Glutamatergic neuron (in vitro differentiated cells): ENCODE results near the gene ZPR1. TPM values are rescaled to one million over a fixed set of nuclear protein-coding genes. Genes with fewer than 3 reads are reported as not detected.
"Not testable (repeated sequence)": the region's sequence is repeated elsewhere in the genome, so short reads cannot be mapped to it uniquely, and the experiment has no call there.

Experiments used
- DNase-seq: peaks from one replicate; pipeline ENCODE4 v3.0.0; 2022
- H3K27ac Mint-ChIP-seq: one replicate; pipeline ENCODE4 v1.8.0; 2020; ENCODE audit warnings: mild to moderate bottlenecking, mixed read lengths, inconsistent platforms; ENCODE audit not compliant: unreplicated experiment
- H3K27me3 Mint-ChIP-seq: one replicate; pipeline ENCODE4 v1.8.0; 2020; ENCODE audit warnings: mild to moderate bottlenecking, moderate library complexity, mixed read lengths, inconsistent platforms; ENCODE audit not compliant: unreplicated experiment
- H3K36me3 Mint-ChIP-seq: one replicate; pipeline ENCODE4 v1.8.0; 2020; ENCODE audit warnings: mild to moderate bottlenecking, mixed read lengths, inconsistent platforms; ENCODE audit not compliant: unreplicated experiment
- H3K4me1 Mint-ChIP-seq: one replicate; pipeline ENCODE4 v1.8.0; 2020; ENCODE audit warnings: mild to moderate bottlenecking, low read depth, mixed read lengths, inconsistent platforms; ENCODE audit not compliant: unreplicated experiment
- H3K4me3 Mint-ChIP-seq: one replicate; pipeline ENCODE4 v1.8.0; 2020; ENCODE audit warnings: mild to moderate bottlenecking, mixed read lengths, inconsistent platforms; ENCODE audit not compliant: unreplicated experiment
- H3K9me3 Mint-ChIP-seq: one replicate; pipeline ENCODE4 v1.8.0; 2020; ENCODE audit warnings: mild to moderate bottlenecking, moderate library complexity, mixed read lengths, inconsistent platforms; ENCODE audit not compliant: unreplicated experiment
- total RNA-seq: library from RNA; stranded (reverse); fragmentation: NEBNext Ultra II Directional; extraction: Animal tissue kit (Norgen Biotek cat#: 25700); gene quantifications from one replicate; pipeline ENCODE4 v1.2.1, GENCODE V29; 2021; ENCODE audit not compliant: unreplicated experiment
- TF ChIP-seq, protein P1 (sequence below): fragments of 200-600 bp; sonication (generic); IDR thresholded peaks from one replicate; pipeline ENCODE4 v1.5.0; 2021; ENCODE audit not compliant: partially characterized antibody, unreplicated experiment

Gene ZPR1
- total RNA-seq, 1 donor from 2014 or later, result 61.9 TPM

- Mint-ChIP-seq H3K9me3 (no peaks in the 10 kb centered on the region), H3K4me1 (no peaks in the 10 kb centered on the region), H3K4me3 (no peak overlapping the region), H3K36me3 (no peaks in the 10 kb centered on the region), H3K27ac (no peak overlapping the region), H3K27me3 (peaks cover 4% of the 10 kb centered on the region)
- TF ChIP-seq, protein P1, sequence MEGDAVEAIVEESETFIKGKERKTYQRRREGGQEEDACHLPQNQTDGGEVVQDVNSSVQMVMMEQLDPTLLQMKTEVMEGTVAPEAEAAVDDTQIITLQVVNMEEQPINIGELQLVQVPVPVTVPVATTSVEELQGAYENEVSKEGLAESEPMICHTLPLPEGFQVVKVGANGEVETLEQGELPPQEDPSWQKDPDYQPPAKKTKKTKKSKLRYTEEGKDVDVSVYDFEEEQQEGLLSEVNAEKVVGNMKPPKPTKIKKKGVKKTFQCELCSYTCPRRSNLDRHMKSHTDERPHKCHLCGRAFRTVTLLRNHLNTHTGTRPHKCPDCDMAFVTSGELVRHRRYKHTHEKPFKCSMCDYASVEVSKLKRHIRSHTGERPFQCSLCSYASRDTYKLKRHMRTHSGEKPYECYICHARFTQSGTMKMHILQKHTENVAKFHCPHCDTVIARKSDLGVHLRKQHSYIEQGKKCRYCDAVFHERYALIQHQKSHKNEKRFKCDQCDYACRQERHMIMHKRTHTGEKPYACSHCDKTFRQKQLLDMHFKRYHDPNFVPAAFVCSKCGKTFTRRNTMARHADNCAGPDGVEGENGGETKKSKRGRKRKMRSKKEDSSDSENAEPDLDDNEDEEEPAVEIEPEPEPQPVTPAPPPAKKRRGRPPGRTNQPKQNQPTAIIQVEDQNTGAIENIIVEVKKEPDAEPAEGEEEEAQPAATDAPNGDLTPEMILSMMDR, result no peak
- DNase-seq, result no peak
Observed at GRCh38 chr11:116804001-116804400, 16.2 kb upstream of the ZPR1 start.

GRCh38 chr11:116801662-116802061 is 13.8 kb upstream of the ZPR1 start:
- H3K4me3 Mint-ChIP-seq, H3K4me1 Mint-ChIP-seq, DNase-seq, H3K9me3 Mint-ChIP-seq, H3K27me3 Mint-ChIP-seq, H3K36me3 Mint-ChIP-seq, H3K27ac Mint-ChIP-seq: not testable (repeated sequence)

DNA sequence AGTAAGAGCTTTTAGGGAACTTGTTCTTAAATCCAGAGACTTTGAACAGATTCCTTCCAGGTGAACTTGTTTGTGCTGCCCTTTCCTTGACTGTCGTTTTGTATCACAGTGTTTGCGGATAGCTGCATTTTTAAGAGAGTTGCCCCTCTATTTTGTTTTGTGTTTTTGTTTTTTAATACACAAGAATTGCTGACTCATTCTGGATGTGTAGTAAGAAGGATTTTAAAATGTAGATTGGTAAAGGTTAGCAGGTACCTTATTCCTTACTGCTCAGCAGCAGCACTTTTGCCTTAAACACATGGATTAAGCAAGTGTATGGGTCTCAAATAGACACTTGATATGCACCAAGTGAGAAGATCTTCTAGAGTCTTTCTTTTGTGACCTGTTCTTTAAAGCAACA is 12.8 kb upstream of the ZPR1 start:
- H3K27me3 Mint-ChIP-seq, result no peaks in the 10 kb centered on the region
- H3K36me3 Mint-ChIP-seq, result no peaks in the 10 kb centered on the region
- no peaks in the 10 kb centered on the region for H3K4me1 Mint-ChIP-seq
- DNase-seq, result no peak
- TF ChIP-seq, protein P1, result no peak
- H3K27ac Mint-ChIP-seq, result no peak overlapping the region
- no peaks in the 10 kb centered on the region for H3K9me3 Mint-ChIP-seq
- H3K4me3 Mint-ChIP-seq, result no peak overlapping the region

DNA sequence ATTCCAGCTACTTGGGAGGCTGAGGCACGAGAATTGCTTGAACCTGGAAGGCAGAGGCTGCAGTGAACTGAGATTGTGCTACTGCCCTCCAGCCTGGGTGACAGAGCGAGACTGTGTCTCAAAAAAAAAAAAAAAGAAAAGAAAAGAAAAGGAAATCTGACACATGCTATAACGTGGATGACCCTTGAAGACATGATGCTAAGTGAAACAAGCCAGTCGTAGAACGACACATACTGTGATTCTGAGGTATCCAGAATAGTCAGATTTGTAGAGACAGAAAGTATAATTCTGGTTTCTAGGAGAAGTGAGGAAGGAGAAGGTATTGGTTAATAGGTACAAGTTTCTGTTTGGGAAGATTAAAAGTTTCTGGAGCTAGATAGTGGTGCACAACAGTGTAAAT is 10.5 kb upstream of the ZPR1 start:
- H3K9me3 Mint-ChIP-seq, result no peaks in the 10 kb centered on the region
- H3K4me3 Mint-ChIP-seq, result no peak overlapping the region
- no peak for DNase-seq
- no peaks in the 10 kb centered on the region for H3K27me3 Mint-ChIP-seq
- no peaks in the 10 kb centered on the region for H3K36me3 Mint-ChIP-seq
- TF ChIP-seq, protein P1, result no peak
- no peak overlapping the region for H3K27ac Mint-ChIP-seq
- no peaks in the 10 kb centered on the region for H3K4me1 Mint-ChIP-seq

- Mint-ChIP-seq H3K27ac (no peak overlapping the region), H3K4me1 (no peaks in the 10 kb centered on the region), H3K4me3 (no peak overlapping the region), H3K9me3 (no peaks in the 10 kb centered on the region), H3K27me3 (no peaks in the 10 kb centered on the region), H3K36me3 (no peaks in the 10 kb centered on the region)
- TF ChIP-seq, protein P1, result no peak
- DNase-seq, result no peak
Observed at GRCh38 chr11:116797816-116798215, 10.0 kb upstream of the ZPR1 start.

- TF ChIP-seq, protein P1, result no peak
- Mint-ChIP-seq H3K4me1 (no peaks in the 10 kb centered on the region), H3K4me3 (no peak overlapping the region), H3K27me3 (no peaks in the 10 kb centered on the region), H3K27ac (no peak overlapping the region), H3K36me3 (no peaks in the 10 kb centered on the region), H3K9me3 (no peaks in the 10 kb centered on the region)
- no peak for DNase-seq
Observed at GRCh38 chr11:116796548-116796947, 8.7 kb upstream of the ZPR1 start.
